Stimulated activated CD4-positive, alpha-beta T cell treated with anti-CD3 and anti-CD28 coated beads, TNF-alpha, amount 100 ng/mL, for 1 hour (primary cell): ENCODE data around the gene PARD3.
"Not testable (repeated sequence)": the region's sequence is repeated elsewhere in the genome, so short reads cannot be mapped to it uniquely, and the experiment has no call there.

Source experiments
- DNase-seq, 3 donors: peaks; one replicate each; pipeline ENCODE4 v3.0.0-alpha.2; 2020; ENCODE audit warnings: low read depth in 3 of 3, low spot score in 1 of 3

The PARD3 gene

GRCh38 chr10:34717429-34717828 is 97.7 kb downstream of the PARD3 start:
- DNase-seq = no peak

GRCh38 chr10:34716958-34717357 is 98.1 kb downstream of the PARD3 start:
- DNase-seq = no peak

GRCh38 chr10:34716234-34716633 is 98.9 kb downstream of the PARD3 start:
- no peak for DNase-seq

- no peak for DNase-seq
Observed at GRCh38 chr10:34715511-34716187, 99.4 kb downstream of the PARD3 start.

- DNase-seq = no peak
Observed at GRCh38 chr10:34713875-34714274, 101.2 kb downstream of the PARD3 start.

- DNase-seq = no peak
Observed at GRCh38 chr10:34711500-34711899, 103.6 kb downstream of the PARD3 start.

- DNase-seq = no peak
Observed at GRCh38 chr10:34710391-34710751, 104.7 kb downstream of the PARD3 start.

DNA sequence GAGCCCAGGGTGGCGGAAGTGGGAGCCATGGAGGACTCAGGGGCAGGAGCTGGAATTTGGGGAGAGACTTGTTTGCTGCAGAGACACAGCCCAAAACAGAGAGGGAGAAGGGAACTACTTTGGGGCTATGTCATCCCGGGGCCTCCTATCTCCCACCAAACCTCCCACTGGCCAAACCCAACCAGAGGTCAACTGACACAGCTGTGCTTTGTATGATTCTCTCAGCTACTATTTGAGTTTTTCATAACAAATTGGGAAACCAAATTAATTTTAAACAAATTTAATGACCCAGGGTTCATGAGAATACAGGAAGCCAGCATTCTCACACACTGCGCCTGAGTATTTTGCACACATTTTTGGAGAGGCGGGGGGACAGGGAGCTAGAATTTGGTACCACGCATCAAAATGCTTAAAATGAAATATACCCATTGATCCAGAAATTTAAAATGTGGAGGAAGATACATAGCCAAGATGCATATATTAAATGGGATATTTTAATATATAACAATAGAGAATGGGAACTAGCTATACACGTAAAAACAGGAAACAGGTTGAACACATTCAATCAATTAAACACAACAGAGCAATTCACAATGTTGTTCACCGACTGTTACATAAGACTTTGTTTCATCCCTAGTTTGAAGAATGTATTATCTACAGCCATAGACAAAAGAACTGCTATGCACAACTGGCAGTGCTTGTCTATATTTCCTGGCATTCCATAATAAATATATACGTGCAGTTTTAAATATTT is 105.3 kb downstream of the PARD3 start:
- DNase-seq = no peak

DNA sequence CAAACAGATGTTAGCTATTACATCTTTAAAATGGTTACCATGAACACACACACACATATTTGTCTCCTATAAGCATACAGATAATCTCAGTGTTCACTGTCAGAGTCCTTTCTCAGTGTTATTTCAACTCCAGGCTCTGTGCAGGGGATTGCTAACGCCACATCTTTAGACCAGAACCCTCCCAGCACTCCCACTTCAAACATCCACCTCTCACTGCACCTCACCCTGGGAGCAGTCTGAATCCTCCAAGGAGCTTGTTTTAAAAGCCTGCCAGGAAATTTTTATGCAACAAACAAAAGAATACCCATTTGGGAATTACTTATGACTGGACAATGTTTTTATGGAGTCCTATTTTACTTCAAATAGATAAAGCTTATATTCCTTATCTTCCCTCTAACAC is 107.4 kb downstream of the PARD3 start:
- DNase-seq = no peak

DNA sequence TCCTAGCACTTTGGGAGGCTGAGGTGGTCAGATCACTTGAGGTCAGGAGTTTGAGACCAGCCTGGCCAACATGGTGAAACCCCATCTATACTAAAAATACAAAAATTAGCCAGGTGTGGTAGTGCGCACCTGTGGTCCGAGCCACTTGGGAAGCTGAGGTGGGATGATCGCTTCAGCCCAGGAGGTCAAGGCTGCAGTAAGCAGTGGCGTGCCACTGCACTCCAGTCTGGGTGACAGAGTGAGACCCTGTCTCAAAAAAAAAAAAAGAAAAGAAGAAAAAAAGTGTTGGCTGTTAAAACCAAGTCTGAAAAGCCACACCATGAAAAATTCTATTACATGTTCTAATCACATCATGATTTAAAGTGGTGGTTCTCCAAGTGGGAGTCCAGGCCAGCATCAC is 108.1 kb downstream of the PARD3 start:
- not testable (repeated sequence) for DNase-seq

GRCh38 chr10:34706147-34706546 is 108.9 kb downstream of the PARD3 start:
- DNase-seq = no peak

DNA sequence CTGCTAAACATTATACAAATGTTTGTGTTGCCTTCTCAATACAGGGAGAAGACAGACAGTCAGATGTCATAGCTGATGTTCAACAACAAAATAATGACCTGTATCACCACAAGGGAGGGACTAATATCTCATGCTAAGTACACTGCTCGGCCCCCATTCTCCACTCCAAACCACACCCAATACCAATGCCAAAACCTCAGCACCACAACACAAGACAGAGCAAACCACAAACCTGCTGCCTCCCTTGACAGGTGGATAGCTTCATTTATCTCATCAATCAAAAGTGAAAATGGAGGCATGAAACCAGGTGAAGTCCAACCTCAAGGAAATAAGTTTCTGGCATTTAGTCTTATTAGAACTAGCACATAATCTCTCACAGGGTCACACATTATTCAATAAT is 109.5 kb downstream of the PARD3 start:
- no peak for DNase-seq

DNA sequence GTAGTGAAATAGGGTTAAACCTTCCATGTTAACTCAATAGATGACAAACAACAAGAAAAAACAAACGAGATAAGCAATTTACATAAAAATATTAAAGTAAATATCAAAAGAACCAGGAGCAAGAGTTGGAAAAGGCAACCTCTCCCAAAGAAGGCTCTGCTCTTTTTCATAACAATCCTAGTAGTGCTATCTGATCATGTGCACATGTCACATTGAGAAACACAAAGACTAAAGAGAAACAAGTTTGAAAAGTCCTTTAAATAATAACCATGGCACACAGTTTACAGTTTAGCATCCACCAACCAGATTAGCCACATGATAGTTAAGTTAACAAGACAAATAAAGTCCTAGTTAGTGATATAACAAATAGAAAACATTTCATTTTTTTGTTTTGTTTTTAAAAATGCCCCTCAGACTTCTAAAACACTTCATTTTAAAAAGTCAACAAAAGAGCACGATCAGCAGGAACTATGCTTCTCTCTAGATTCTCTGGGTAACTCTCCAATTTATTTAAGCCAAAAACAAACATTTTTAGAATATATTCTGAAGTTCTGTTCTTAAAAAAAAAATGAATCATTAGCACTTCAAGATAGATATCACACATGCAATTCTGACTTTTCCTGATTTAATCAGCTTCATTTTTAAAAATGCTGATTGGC is 110.4 kb downstream of the PARD3 start:
- DNase-seq = no peak

- DNase-seq = no peak
Observed at GRCh38 chr10:34702982-34703381, 112.1 kb downstream of the PARD3 start.

GRCh38 chr10:34702093-34702937 is 112.8 kb downstream of the PARD3 start:
- no peak for DNase-seq

DNA sequence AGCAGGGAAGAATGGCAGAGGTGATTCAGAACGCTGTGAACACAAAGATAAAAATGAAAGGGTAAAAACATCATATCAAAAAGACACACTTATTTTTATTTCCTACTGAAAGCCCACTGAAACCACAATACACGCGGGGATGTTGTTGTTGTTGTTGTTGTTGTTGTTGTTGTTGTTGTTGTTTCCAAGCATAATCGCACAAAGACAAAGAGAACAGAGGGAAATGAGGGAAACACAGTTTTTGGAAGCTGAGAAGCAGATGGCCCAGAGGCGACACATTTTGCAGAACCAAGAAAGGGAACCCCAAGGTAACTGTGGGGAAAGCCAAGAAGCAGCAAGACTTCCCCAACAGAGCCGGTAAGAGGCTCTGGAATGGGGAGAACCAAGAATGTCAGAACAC is 113.9 kb downstream of the PARD3 start:
- no peak for DNase-seq

GRCh38 chr10:34700752-34701151 is 114.3 kb downstream of the PARD3 start:
- not testable (repeated sequence) for DNase-seq

- no peak for DNase-seq
Observed at GRCh38 chr10:34699904-34700517, 115.1 kb downstream of the PARD3 start.

DNA sequence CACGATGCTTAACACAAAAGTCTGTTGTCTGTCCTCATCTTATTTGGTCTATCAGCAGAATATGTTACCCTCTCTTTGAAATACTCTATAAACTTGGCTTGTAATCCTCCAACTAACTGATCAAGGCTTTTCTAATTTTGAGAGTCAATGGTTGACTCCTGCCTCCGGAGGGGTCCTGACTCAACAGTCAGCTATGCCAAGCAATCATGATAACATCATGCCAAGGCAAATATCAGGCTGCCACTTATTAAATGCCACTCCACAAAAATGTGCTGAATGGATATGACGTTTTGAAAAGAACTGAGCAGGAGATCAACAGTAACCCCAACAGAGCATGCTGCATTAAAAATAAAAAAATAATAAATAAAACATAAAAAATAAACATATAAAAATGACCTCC is 116.1 kb downstream of the PARD3 start:
- no peak for DNase-seq

GRCh38 chr10:34698248-34698831 is 116.8 kb downstream of the PARD3 start:
- no peak for DNase-seq
